Hippocampal formation (tissue), 2 donors: Measurements from ENCODE around the gene MED6.

ENCODE experiments used
- DNase-seq, 2 donors: peaks; one replicate each; lab custom pipeline; 2025; lab: John Stamatoyannopoulos, UW

The MED6 gene

GRCh38 chr14:70600382-70601157 is at the start of gene MED6:
Gene MED6, minus strand, starts transcription at chr14:70600655. Its CDS starts 18 bp downstream, at chr14:70600637.
- DNase-seq: peak; percentile 80 to 89

- DNase-seq: no peak
Observed at GRCh38 chr14:70649803-70650202, 49.3 kb upstream of the MED6 start.

DNA sequence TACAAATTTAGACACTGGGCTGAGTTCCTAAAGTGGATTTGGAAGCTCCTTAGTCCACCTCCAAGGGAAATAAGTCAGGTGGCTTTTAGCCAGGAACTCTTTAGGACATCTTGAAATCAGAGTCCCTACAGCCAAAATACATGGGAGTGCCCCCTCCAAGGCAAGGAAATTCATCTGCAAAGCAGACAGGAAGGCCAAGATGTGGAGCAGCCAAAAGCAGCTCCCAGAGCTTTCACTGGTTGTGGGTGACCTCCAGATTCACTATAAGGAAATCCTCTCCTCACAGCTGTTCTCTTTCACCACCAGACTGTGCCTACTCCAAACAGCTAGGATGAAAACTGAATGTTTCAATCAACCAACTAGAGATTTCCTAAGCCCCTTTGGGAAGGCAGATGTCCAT is 47.9 kb upstream of the MED6 start:
- no peak for DNase-seq

GRCh38 chr14:70646705-70647104 is 46.2 kb upstream of the MED6 start:
- no peak for DNase-seq

DNA sequence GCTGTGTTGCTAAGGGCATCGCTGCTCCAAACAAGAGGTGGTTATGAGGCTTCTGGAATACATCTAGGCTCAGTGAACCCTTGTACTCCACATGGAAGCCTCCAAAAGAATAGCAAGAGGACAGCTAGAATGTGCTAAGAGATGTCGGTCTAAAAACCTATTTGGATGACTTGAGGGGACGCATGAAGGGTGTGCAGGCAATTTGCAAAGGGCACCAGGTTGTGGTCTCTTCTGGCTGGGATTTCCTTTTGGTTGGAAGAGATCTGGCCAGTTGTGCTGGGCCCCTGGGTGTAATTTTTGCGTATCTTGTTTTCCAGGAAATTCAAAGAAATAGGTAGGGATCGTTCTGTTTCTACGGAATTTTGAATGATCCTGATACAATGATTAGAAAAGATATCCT is 45.4 kb upstream of the MED6 start:
- no peak for DNase-seq

DNA sequence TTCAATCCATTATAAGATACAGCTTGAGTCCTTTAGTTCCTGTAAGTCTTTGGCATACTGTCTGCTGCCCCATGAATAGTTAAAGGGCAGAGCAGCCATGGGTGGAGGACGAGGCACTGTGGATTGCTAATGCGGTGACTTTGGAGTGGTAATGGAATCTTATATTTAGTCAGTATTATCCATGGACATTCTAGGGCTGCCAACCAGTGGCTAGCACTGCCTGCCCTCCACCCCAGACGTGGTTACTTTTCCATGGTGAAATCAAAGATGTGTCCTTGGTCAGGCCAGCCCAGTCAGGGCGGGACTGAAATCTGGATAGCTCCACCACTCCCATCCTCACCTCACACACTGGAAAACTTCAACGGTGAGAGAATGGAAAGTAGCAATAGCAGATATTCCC is 43.5 kb upstream of the MED6 start:
- no peak for DNase-seq

DNA sequence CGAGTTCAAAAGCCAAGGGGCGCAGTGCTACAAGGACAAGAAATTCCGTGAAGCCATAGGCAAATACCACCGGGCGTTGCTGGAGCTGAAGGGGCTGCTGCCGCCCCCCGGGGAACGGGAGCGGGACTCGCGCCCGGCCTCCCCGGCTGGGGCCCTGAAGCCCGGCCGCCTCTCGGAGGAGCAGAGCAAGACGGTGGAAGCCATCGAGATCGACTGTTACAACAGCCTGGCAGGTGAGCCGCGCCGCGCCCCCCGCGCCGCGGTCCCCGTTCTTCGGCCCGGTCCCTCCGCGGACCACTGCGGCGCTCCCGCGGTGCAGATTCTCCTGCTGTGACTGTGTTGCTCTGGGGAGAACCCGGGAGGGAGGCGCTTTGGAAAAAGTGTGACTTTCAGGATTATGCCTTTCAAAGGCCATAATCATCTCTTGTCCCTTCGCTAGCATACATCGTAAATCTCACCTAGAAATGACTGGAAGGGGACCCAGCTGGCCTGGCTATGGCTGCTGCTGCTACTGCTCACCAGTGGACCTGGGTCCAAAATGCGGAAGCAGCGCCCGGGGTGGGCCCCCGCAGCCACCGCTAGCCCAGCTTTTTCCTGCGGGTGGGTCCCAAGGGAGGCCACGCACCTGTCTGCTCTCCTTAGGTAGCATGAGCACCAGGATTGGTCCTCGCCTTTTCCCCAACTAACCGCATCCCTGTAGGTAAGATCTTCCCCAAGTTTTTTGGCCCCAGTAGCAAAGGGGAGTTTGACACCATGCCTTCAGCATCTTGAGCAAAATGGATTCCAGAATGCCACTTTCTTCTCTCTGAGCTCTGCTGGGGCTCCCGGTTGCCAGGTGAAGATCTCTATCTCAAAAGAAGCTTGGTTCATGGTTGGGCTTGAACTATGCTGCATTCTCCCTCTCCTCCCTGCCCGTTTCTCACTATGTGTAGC is 42.1 kb upstream of the MED6 start:
- no peak for DNase-seq

GRCh38 chr14:70641548-70642302 is 41.3 kb upstream of the MED6 start, which contains the start of gene TTC9:
Gene TTC9, plus strand, starts transcription at chr14:70641916. Its CDS starts 214 bp downstream, at chr14:70642130.
- no peak for DNase-seq

DNA sequence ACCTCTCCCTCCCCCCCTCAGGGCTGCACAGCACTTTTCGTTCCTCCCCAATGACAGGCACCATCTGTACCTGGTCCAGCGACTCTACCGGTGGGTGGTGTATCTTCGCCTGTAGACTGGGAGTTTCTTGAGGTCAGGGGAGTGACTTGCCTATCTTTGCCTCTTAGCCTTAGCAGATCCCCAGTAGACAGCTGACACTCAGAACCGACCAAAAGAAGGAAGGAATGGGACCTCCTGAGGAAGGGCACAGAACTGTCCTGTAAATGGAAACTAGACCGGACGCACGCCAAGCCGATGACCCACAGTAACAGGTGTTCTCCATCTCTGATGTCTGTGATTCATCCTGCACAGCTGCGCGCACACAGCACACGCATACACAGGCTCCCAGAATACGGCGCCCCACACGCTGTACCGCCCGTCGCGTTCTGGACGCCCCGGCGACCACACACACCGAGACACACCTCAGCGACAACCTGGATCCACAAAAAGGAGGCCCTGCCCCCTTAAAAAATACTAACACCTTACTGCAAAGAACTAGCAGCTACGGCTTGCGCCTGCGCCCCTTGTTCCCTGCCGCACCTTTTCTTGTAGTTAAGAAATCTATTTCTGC is 40.6 kb upstream of the MED6 start:
- DNase-seq: no peak

DNA sequence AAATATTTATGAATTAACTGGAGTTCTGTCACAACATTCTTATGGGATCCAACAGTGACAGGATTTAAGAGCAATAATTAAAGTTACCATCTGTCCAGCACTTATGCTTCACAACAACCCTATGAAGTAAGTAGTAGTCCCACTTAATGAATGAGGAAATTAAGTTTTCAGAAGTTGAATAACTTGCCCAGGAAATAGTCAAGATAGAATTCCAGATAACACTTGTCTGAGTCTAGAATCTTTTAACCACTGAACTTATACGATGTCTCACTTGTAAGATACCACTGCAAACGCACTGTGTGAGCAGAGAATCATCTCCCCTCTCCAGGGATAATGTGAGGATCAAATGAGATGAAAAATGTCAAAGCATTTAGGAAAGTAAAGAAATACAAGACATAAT is 38.0 kb upstream of the MED6 start:
- DNase-seq: no peak

DNA sequence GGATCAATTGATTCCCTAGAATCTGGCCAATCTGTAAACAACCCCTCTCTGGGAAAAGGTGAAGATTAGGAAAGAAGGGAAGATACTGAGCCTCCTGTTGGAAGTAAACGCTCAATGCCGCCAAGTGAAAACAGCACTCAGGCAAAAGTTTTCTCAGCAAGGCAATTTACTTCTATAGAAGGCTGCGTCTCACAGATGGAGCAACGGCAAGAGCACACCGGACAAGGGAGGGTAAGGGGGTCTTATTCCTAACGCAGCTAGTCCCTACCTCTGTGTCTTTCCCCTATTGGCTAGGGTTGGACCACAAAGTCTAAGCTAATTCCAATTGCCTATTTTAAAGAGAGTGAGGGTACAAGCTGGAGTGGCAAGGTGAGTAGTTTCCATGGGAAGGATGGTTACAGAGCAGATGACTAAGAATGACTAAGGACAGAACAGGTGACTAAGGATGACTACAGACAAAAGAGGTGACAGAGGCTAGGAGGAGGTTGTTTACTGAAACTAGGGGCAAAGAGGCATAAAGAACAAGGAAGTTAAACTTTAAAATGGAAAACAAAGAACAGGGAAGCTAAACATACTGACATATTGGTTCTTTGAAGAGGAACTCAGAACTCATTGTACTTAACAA is 35.6 kb upstream of the MED6 start:
- no peak for DNase-seq

DNA sequence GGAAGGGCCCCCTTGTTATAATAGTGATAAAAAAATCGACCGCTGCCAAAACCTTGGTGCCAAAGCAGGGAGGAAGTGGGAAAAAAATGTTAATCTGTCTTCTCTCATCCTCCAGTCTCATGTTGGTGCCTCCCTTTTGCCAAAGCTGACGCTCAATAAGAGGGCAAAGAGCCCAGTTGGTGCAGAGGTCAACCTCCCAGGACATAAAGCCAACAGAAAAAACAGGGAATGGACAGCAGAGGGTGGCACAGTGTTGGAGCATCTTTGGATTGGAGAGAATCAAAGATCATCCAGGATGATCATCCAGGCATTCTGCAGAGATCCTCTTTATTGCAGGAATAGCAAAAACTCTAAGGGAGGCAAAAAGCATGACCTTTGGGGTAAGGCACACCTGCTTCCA is 31.5 kb upstream of the MED6 start:
- DNase-seq: no peak

GRCh38 chr14:70624972-70625371 is 24.5 kb upstream of the MED6 start:
- DNase-seq: no peak

GRCh38 chr14:70622111-70622712 is 21.8 kb upstream of the MED6 start:
- no peak for DNase-seq

GRCh38 chr14:70619708-70620107 is 19.3 kb upstream of the MED6 start:
- DNase-seq: no peak

DNA sequence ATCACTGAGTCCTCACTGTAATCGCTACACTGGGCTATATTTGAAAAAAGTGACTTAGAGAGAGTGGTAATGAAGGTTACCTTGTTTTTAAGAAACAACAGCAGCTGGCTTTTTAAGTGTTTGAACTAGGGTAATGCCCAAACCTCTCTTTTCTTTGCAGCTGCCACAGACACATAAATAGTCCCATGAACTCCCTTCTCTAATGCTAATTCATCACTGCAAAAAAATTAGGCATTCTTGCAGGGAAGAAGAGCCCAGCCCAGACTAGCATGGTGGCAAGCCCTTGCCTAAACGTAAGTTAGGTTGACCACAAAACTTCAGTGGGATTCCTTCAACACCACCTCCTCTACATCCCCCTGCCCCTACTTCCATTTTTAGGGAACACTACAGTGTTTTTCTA is 17.9 kb upstream of the MED6 start:
- no peak for DNase-seq

DNA sequence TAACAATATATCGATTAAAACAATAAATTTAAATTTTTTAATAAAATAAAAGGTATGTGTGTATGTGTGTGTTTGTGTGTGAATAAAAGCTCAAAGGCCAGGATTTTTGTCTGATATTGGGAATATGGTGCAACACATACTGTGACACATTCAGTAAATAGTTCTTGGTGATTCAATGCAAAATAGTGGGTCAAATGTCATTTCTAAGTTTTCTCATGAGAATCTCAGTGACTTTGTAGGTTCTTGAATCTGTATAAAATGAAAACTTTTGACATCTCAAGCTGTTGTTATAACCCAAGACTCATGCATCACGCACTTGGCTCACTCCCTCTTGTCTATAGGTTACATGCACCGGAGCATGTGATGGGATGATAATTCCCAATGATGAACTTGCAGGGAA is 16.2 kb upstream of the MED6 start:
- DNase-seq: no peak

DNA sequence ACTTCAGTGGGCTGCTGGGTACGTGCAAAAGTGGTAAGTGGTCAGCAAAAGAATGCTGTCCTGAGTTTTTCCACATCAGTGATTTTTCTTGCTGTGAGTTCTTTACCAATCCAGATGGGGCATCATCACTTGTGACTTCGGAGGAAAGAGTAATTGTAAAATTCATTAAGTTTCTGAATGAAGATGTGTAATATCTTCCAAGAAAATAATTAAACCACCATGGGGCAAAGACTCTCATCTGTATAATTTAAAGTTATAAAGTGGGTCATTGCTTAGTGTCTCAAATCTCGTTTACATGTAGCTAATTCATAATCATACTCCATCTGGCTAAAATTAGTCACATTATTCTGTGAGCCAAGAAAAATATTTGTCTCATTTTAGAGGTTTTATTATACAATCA is 10.8 kb upstream of the MED6 start:
- no peak for DNase-seq

- DNase-seq: no peak
Observed at GRCh38 chr14:70602254-70602653, 1.8 kb upstream of the MED6 start.

GRCh38 chr14:70601162-70601561 is 707 bp upstream of the MED6 start:
- no peak for DNase-seq

DNA sequence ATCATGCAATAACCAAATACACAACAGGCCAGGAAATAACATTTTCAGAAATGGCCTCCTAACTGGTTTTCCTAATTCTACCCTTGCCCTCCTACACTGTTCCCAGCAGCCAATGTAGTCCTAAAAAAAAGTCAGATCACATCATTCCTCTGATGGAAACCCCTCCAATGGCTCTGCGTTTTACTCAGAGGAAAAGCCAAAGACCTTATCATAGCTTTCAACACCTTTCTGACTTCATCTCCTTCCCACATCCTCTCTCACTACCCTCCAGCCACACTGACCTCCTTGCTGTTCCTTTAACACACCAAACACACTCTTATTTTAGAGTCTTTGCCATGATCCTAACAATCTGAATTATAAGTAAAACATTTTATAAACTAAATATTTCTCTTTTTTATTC is 1.1 kb downstream of the MED6 start:
- DNase-seq: no peak
